ENCODE results near the gene PARVB.

Gene PARVB

DNA sequence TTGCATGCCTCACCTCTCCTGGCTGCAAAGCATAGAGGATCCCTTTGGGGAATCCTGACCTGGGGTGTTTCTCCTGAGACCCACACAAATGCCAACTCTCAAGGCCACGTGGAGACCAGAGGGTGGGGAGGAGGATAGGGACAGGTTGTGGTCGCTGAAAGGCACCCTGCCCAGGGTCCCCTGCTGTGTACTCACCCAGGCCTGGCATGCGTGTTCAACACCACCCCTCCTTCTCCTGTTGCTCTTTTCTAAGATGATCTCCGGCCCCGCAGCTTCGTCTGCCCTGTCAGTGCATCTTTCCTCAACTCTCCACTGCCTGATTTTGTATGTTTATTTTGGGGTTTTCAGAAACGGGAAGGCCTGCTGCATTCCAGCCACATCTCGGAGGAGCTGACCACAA lies 112.0 kb downstream of the PARVB start:
- Histone ChIP-seq H3K4me3 (ENCODE audit: low read depth in 1 of 5, low read length in 5 of 5) (no peak overlapping the region), H3K36me3 (ENCODE audit: control insufficient read depth in 5 of 5, insufficient read depth in 5 of 5, low read length in 5 of 5) (peaks cover 5 to 96% (median 85%) of the 10 kb centered on the region in 5 donors)

GRCh38 chr22:44136786-44137185 lies 112.7 kb downstream of the PARVB start:
- Histone ChIP-seq H3K9me3 (ENCODE audit: control insufficient read depth in 5 of 5, low read length in 5 of 5) (peaks cover 0 to 16% (median 9%) of the 10 kb centered on the region in 5 donors), H3K27ac (ENCODE audit: low read depth, low read length) (no peak overlapping the region), H3K4me3 (ENCODE audit: low read depth in 1 of 5, low read length in 5 of 5) (no peak overlapping the region), H3K27me3 (ENCODE audit: control insufficient read depth in 5 of 5, insufficient read depth in 4 of 5, low read length in 5 of 5) (no peaks in the 10 kb centered on the region), H3K4me1 (ENCODE audit: control insufficient read depth in 5 of 5, insufficient read depth in 5 of 5, low read length in 5 of 5) (peaks cover 0 to 16% (median 0%) of the 10 kb centered on the region in 5 donors), H3K36me3 (ENCODE audit: control insufficient read depth in 5 of 5, insufficient read depth in 5 of 5, low read length in 5 of 5) (peaks cover 5 to 95% (median 83%) of the 10 kb centered on the region in 5 donors), H3K9ac (ENCODE audit: low read length in 5 of 5) (no peak overlapping the region)

More for the DNA sequence above, 112.0 kb downstream of the PARVB start:
- Histone ChIP-seq H3K9ac (ENCODE audit: low read length in 5 of 5) (no peak overlapping the region), H3K27me3 (ENCODE audit: control insufficient read depth in 5 of 5, insufficient read depth in 4 of 5, low read length in 5 of 5) (no peaks in the 10 kb centered on the region), H3K9me3 (ENCODE audit: control insufficient read depth in 5 of 5, low read length in 5 of 5) (peaks cover 0 to 16% (median 9%) of the 10 kb centered on the region in 5 donors), H3K4me1 (ENCODE audit: control insufficient read depth in 5 of 5, insufficient read depth in 5 of 5, low read length in 5 of 5) (peaks cover 0 to 16% (median 0%) of the 10 kb centered on the region in 5 donors), H3K27ac (ENCODE audit: low read depth, low read length) (no peak overlapping the region)

- peaks cover 0 to 16% (median 9%) of the 10 kb centered on the region in 5 donors for H3K9me3 ChIP-seq (ENCODE audit: control insufficient read depth in 5 of 5, low read length in 5 of 5)
- H3K27me3 ChIP-seq (ENCODE audit: control insufficient read depth in 5 of 5, insufficient read depth in 4 of 5, low read length in 5 of 5): no peaks in the 10 kb centered on the region
- peaks cover 5 to 91% (median 78%) of the 10 kb centered on the region in 5 donors for H3K36me3 ChIP-seq (ENCODE audit: control insufficient read depth in 5 of 5, insufficient read depth in 5 of 5, low read length in 5 of 5)
- no peak overlapping the region for H3K4me3 ChIP-seq (ENCODE audit: low read depth in 1 of 5, low read length in 5 of 5)
- no peak overlapping the region for H3K9ac ChIP-seq (ENCODE audit: low read length in 5 of 5)
- peaks cover 0 to 16% (median 0%) of the 10 kb centered on the region in 5 donors for H3K4me1 ChIP-seq (ENCODE audit: control insufficient read depth in 5 of 5, insufficient read depth in 5 of 5, low read length in 5 of 5)
- no peak overlapping the region for H3K27ac ChIP-seq (ENCODE audit: low read depth, low read length)
These were observed 113.3 kb downstream of the PARVB start for GRCh38 chr22:44137415-44137814.

GRCh38 chr22:44139773-44140172 lies 115.7 kb downstream of the PARVB start:
- H3K4me1 ChIP-seq (ENCODE audit: control insufficient read depth in 5 of 5, insufficient read depth in 5 of 5, low read length in 5 of 5): peaks cover 0 to 20% (median 5%) of the 10 kb centered on the region in 5 donors
- no peak overlapping the region for H3K27ac ChIP-seq (ENCODE audit: low read depth, low read length)
- peaks cover 0 to 16% (median 9%) of the 10 kb centered on the region in 5 donors for H3K9me3 ChIP-seq (ENCODE audit: control insufficient read depth in 5 of 5, low read length in 5 of 5)
- H3K4me3 ChIP-seq (ENCODE audit: low read depth in 1 of 5, low read length in 5 of 5): no peak overlapping the region
- H3K27me3 ChIP-seq (ENCODE audit: control insufficient read depth in 5 of 5, insufficient read depth in 4 of 5, low read length in 5 of 5): no peaks in the 10 kb centered on the region
- H3K36me3 ChIP-seq (ENCODE audit: control insufficient read depth in 5 of 5, insufficient read depth in 5 of 5, low read length in 5 of 5): peaks cover 5 to 85% (median 67%) of the 10 kb centered on the region in 5 donors
- H3K9ac ChIP-seq (ENCODE audit: low read length in 5 of 5): no peak overlapping the region

DNA sequence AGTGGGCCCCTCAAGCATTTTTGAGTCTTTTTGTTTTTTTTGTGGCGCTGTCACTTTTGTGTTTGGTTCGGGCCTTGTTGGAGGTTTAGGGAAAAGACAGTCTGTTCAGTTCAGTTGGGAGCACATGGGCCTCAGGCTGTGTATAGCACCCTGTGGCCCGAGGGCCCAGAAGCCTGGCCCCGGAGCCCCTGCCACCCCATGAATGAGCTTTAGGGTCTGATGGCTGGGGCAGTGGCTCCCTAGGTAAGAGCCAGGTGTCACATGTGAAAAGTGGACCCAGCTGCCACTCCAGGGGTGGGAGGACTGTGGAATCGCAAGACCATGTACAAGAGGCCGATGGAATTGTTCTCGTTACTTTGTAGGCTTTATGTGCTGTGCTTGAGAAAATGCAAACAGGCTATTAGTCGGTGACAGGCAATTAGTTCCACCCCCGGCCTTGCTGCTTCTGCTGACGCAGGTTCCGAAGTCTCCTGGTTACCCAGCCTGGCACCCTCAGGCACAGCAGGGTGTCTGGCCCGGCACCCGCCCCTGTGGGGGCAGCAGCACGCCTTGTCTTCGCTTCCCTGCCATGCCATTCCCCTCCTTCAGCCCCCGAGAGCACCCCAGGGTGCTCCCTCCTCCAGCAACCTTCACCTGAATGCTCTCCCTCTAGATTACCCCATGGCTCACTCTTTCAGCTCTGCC lies 118.5 kb downstream of the PARVB start:
- Histone ChIP-seq H3K27ac (ENCODE audit: low read depth, low read length) (no peak overlapping the region), H3K9ac (ENCODE audit: low read length in 5 of 5) (no peak overlapping the region), H3K4me1 (ENCODE audit: control insufficient read depth in 5 of 5, insufficient read depth in 5 of 5, low read length in 5 of 5) (peaks cover 0 to 23% (median 7%) of the 10 kb centered on the region in 5 donors), H3K4me3 (ENCODE audit: low read depth in 1 of 5, low read length in 5 of 5) (no peak overlapping the region), H3K9me3 (ENCODE audit: control insufficient read depth in 5 of 5, low read length in 5 of 5) (peaks cover 0 to 4% (median 3%) of the 10 kb centered on the region in 5 donors), H3K27me3 (ENCODE audit: control insufficient read depth in 5 of 5, insufficient read depth in 4 of 5, low read length in 5 of 5) (no peaks in the 10 kb centered on the region), H3K36me3 (ENCODE audit: control insufficient read depth in 5 of 5, insufficient read depth in 5 of 5, low read length in 5 of 5) (peaks cover 0 to 76% (median 45%) of the 10 kb centered on the region in 5 donors)

GRCh38 chr22:44143105-44143474 lies 119.0 kb downstream of the PARVB start:
- no peak overlapping the region for H3K4me3 ChIP-seq (ENCODE audit: low read depth in 1 of 5, low read length in 5 of 5)
- H3K9me3 ChIP-seq (ENCODE audit: control insufficient read depth in 5 of 5, low read length in 5 of 5): no peaks in the 10 kb centered on the region
- H3K4me1 ChIP-seq (ENCODE audit: control insufficient read depth in 5 of 5, insufficient read depth in 5 of 5, low read length in 5 of 5): peaks cover 0 to 23% (median 7%) of the 10 kb centered on the region in 5 donors
- peaks cover 0 to 76% (median 45%) of the 10 kb centered on the region in 5 donors for H3K36me3 ChIP-seq (ENCODE audit: control insufficient read depth in 5 of 5, insufficient read depth in 5 of 5, low read length in 5 of 5)
- no peak overlapping the region for H3K27ac ChIP-seq (ENCODE audit: low read depth, low read length)
- no peaks in the 10 kb centered on the region for H3K27me3 ChIP-seq (ENCODE audit: control insufficient read depth in 5 of 5, insufficient read depth in 4 of 5, low read length in 5 of 5)
- H3K9ac ChIP-seq (ENCODE audit: low read length in 5 of 5): no peak overlapping the region

- Histone ChIP-seq H3K9ac (ENCODE audit: low read length in 5 of 5) (no peak overlapping the region), H3K4me1 (ENCODE audit: control insufficient read depth in 5 of 5, insufficient read depth in 5 of 5, low read length in 5 of 5) (peaks cover 0 to 23% (median 7%) of the 10 kb centered on the region in 5 donors), H3K27ac (ENCODE audit: low read depth, low read length) (no peak overlapping the region), H3K27me3 (ENCODE audit: control insufficient read depth in 5 of 5, insufficient read depth in 4 of 5, low read length in 5 of 5) (no peaks in the 10 kb centered on the region), H3K9me3 (ENCODE audit: control insufficient read depth in 5 of 5, low read length in 5 of 5) (no peaks in the 10 kb centered on the region), H3K36me3 (ENCODE audit: control insufficient read depth in 5 of 5, insufficient read depth in 5 of 5, low read length in 5 of 5) (peaks cover 0 to 76% (median 41%) of the 10 kb centered on the region in 5 donors), H3K4me3 (ENCODE audit: low read depth in 1 of 5, low read length in 5 of 5) (no peak overlapping the region)
These were observed 119.5 kb downstream of the PARVB start for GRCh38 chr22:44143579-44143978.

GRCh38 chr22:44144046-44144569 lies 120.0 kb downstream of the PARVB start:
- H3K4me1 ChIP-seq (ENCODE audit: control insufficient read depth in 5 of 5, insufficient read depth in 5 of 5, low read length in 5 of 5): peaks cover 0 to 23% (median 7%) of the 10 kb centered on the region in 5 donors
- H3K4me3 ChIP-seq (ENCODE audit: low read depth in 1 of 5, low read length in 5 of 5): no peak overlapping the region
- H3K9me3 ChIP-seq (ENCODE audit: control insufficient read depth in 5 of 5, low read length in 5 of 5): no peaks in the 10 kb centered on the region
- H3K27ac ChIP-seq (ENCODE audit: low read depth, low read length): no peak overlapping the region
- H3K9ac ChIP-seq (ENCODE audit: low read length in 5 of 5): no peak overlapping the region
- H3K36me3 ChIP-seq (ENCODE audit: control insufficient read depth in 5 of 5, insufficient read depth in 5 of 5, low read length in 5 of 5): peaks cover 0 to 76% (median 40%) of the 10 kb centered on the region in 5 donors
- no peaks in the 10 kb centered on the region for H3K27me3 ChIP-seq (ENCODE audit: control insufficient read depth in 5 of 5, insufficient read depth in 4 of 5, low read length in 5 of 5)

DNA sequence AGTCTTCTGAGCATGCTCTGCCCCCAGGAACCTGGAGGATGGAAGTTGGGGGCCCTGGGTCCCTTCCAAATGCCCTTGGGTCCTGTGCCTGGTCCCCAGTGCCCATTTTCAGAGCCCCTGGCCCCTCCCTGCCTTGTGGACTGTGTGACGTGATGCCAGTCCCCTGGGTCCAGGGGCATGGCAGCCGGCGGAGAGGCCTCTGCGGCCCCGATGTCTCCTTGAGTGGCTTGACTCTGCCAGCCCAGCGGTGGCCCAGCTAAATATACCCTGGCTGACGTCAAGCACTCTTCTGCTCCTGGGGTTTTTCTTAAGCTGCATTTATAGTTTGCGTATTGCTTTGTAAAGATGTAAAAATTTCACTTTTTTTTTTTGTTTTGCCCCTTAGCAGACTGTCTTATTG lies 121.4 kb downstream of the PARVB start:
- Histone ChIP-seq H3K4me1 (ENCODE audit: control insufficient read depth in 5 of 5, insufficient read depth in 5 of 5, low read length in 5 of 5) (peaks cover 0 to 23% (median 7%) of the 10 kb centered on the region in 5 donors), H3K4me3 (ENCODE audit: low read depth in 1 of 5, low read length in 5 of 5) (no peak overlapping the region), H3K36me3 (ENCODE audit: control insufficient read depth in 5 of 5, insufficient read depth in 5 of 5, low read length in 5 of 5) (peaks cover 0 to 70% (median 39%) of the 10 kb centered on the region in 5 donors), H3K9me3 (ENCODE audit: control insufficient read depth in 5 of 5, low read length in 5 of 5) (no peaks in the 10 kb centered on the region), H3K9ac (ENCODE audit: low read length in 5 of 5) (no peak overlapping the region), H3K27me3 (ENCODE audit: control insufficient read depth in 5 of 5, insufficient read depth in 4 of 5, low read length in 5 of 5) (no peaks in the 10 kb centered on the region), H3K27ac (ENCODE audit: low read depth, low read length) (no peak overlapping the region)

GRCh38 chr22:44146088-44146861 lies 122.2 kb downstream of the PARVB start:
- Histone ChIP-seq H3K27ac (ENCODE audit: low read depth, low read length) (no peak overlapping the region), H3K27me3 (ENCODE audit: control insufficient read depth in 5 of 5, insufficient read depth in 4 of 5, low read length in 5 of 5) (no peaks in the 10 kb centered on the region), H3K9me3 (ENCODE audit: control insufficient read depth in 5 of 5, low read length in 5 of 5) (no peaks in the 10 kb centered on the region)

More at GRCh38 chr22:44146088-44146861, 122.2 kb downstream of the PARVB start:
- Histone ChIP-seq H3K4me1 (ENCODE audit: control insufficient read depth in 5 of 5, insufficient read depth in 5 of 5, low read length in 5 of 5) (peaks cover 0 to 23% (median 7%) of the 10 kb centered on the region in 5 donors), H3K9ac (ENCODE audit: low read length in 5 of 5) (no peak overlapping the region), H3K36me3 (ENCODE audit: control insufficient read depth in 5 of 5, insufficient read depth in 5 of 5, low read length in 5 of 5) (peaks cover 0 to 66% (median 37%) of the 10 kb centered on the region in 5 donors), H3K4me3 (ENCODE audit: low read depth in 1 of 5, low read length in 5 of 5) (no peak overlapping the region)
